ENCODE data around the gene ZNF787.

ZNF787 gene

GRCh38 chr19:56121180-56122167 lies at the start of gene ZNF787:
Gene ZNF787, minus strand, starts transcription at chr19:56121295. Its CDS starts 18,078 bp downstream, at chr19:56103217.
- Mint-ChIP-seq H3K4me3 (peak within 1 kb of the TSS; percentile 97 to 99), H3K27me3 (no peaks in the 10 kb centered on the region), H3K9me3 (no peaks in the 10 kb centered on the region), H3K4me1 (peaks cover 23 to 47% of the 10 kb centered on the region in 2 donors), H3K36me3 (peaks cover 9 to 22% of the 10 kb centered on the region in 2 donors), H3K27ac (peak within 1 kb of the TSS; percentile 99)
- peak; percentile 100 for DNase-seq
- peak; percentile 87 to 90 for ATAC-seq (replicated peaks)

GRCh38 chr19:56170261-56170660 lies 49.2 kb upstream of the ZNF787 start:
- no peak overlapping the region for H3K4me3 Mint-ChIP-seq
- H3K4me1 Mint-ChIP-seq: peaks cover 0 to 2% of the 10 kb centered on the region in 2 donors
- DNase-seq (no peak), ATAC-seq (replicated peaks) (no peak)
- no peaks in the 10 kb centered on the region for H3K36me3 Mint-ChIP-seq
- H3K27ac Mint-ChIP-seq: no peak overlapping the region
- no peaks in the 10 kb centered on the region for H3K9me3 Mint-ChIP-seq
- peaks cover 15 to 29% of the 10 kb centered on the region in 2 donors for H3K27me3 Mint-ChIP-seq

GRCh38 chr19:56167064-56167578 lies 46.0 kb upstream of the ZNF787 start:
- Mint-ChIP-seq H3K27me3 (peaks cover 13 to 21% of the 10 kb centered on the region in 2 donors), H3K4me3 (no peak overlapping the region), H3K9me3 (no peaks in the 10 kb centered on the region), H3K36me3 (peaks cover 3 to 7% of the 10 kb centered on the region in 2 donors), H3K27ac (no peak overlapping the region), H3K4me1 (peaks cover 5 to 15% of the 10 kb centered on the region in 2 donors)
- DNase-seq (no peak), ATAC-seq (replicated peaks) (no peak)

GRCh38 chr19:56163097-56163496 lies 42.0 kb upstream of the ZNF787 start:
- no peak for DNase-seq
- Mint-ChIP-seq H3K4me3 (no peak overlapping the region), H3K36me3 (peaks cover 20 to 41% of the 10 kb centered on the region in 2 donors), H3K4me1 (peaks cover 9 to 15% of the 10 kb centered on the region in 2 donors), H3K27ac (no peak overlapping the region), H3K27me3 (peaks cover 4 to 16% of the 10 kb centered on the region in 2 donors), H3K9me3 (peaks cover 6% of the 10 kb centered on the region in 2 donors)
- ATAC-seq (replicated peaks): no peak

GRCh38 chr19:56162258-56162657 lies 41.2 kb upstream of the ZNF787 start:
- peaks cover 9 to 15% of the 10 kb centered on the region in 2 donors for H3K4me1 Mint-ChIP-seq
- H3K27me3 Mint-ChIP-seq: peaks cover 4 to 16% of the 10 kb centered on the region in 2 donors
- H3K36me3 Mint-ChIP-seq: peaks cover 24 to 49% of the 10 kb centered on the region in 2 donors
- peaks cover 6% of the 10 kb centered on the region in 2 donors for H3K9me3 Mint-ChIP-seq
- DNase-seq (no peak), ATAC-seq (replicated peaks) (peak; percentile 76 to 82)
- peak overlapping the region; percentile 42 for H3K27ac Mint-ChIP-seq
- H3K4me3 Mint-ChIP-seq: no peak overlapping the region

GRCh38 chr19:56161534-56161933 lies 40.4 kb upstream of the ZNF787 start:
- DNase-seq: no peak
- peaks cover 4 to 16% of the 10 kb centered on the region in 2 donors for H3K27me3 Mint-ChIP-seq
- no peak overlapping the region for H3K27ac Mint-ChIP-seq
- peaks cover 24 to 53% of the 10 kb centered on the region in 2 donors for H3K36me3 Mint-ChIP-seq
- H3K4me3 Mint-ChIP-seq: no peak overlapping the region
- H3K9me3 Mint-ChIP-seq: peaks cover 6% of the 10 kb centered on the region in 2 donors
- ATAC-seq (replicated peaks): no peak
- peaks cover 9 to 15% of the 10 kb centered on the region in 2 donors for H3K4me1 Mint-ChIP-seq

GRCh38 chr19:56159622-56160271 lies 38.7 kb upstream of the ZNF787 start:
- DNase-seq: no peak
- ATAC-seq (replicated peaks): no peak
- Mint-ChIP-seq H3K27me3 (peaks cover under 1 to 8% of the 10 kb centered on the region in 2 donors), H3K4me1 (peaks cover 9 to 19% of the 10 kb centered on the region in 2 donors), H3K36me3 (peaks cover 22 to 70% of the 10 kb centered on the region in 2 donors), H3K27ac (no peak overlapping the region), H3K4me3 (no peak overlapping the region), H3K9me3 (peaks cover 6% of the 10 kb centered on the region in 2 donors)

GRCh38 chr19:56159009-56159559 lies 38.0 kb upstream of the ZNF787 start:
- peaks cover 0 to 2% of the 10 kb centered on the region in 2 donors for H3K27me3 Mint-ChIP-seq
- H3K9me3 Mint-ChIP-seq: peaks cover 6% of the 10 kb centered on the region in 2 donors
- H3K36me3 Mint-ChIP-seq: peaks cover 22 to 73% of the 10 kb centered on the region in 2 donors
- no peak for DNase-seq
- H3K4me3 Mint-ChIP-seq: no peak overlapping the region
- ATAC-seq (replicated peaks): no peak
- H3K27ac Mint-ChIP-seq: no peak overlapping the region
- peaks cover 9 to 17% of the 10 kb centered on the region in 2 donors for H3K4me1 Mint-ChIP-seq

GRCh38 chr19:56158170-56158757 lies 37.2 kb upstream of the ZNF787 start:
- peaks cover 12 to 18% of the 10 kb centered on the region in 2 donors for H3K4me1 Mint-ChIP-seq
- no peak overlapping the region for H3K27ac Mint-ChIP-seq
- H3K36me3 Mint-ChIP-seq: peaks cover 25 to 79% of the 10 kb centered on the region in 2 donors
- DNase-seq (no peak), ATAC-seq (replicated peaks) (no peak)
- H3K4me3 Mint-ChIP-seq: no peak overlapping the region
- H3K9me3 Mint-ChIP-seq: peaks cover 6% of the 10 kb centered on the region in 2 donors
- no peaks in the 10 kb centered on the region for H3K27me3 Mint-ChIP-seq

- peaks cover 24 to 70% of the 10 kb centered on the region in 2 donors for H3K36me3 Mint-ChIP-seq
- no peak for ATAC-seq (replicated peaks)
- peaks cover 9 to 10% of the 10 kb centered on the region in 2 donors for H3K4me1 Mint-ChIP-seq
- peaks cover 6% of the 10 kb centered on the region in 2 donors for H3K9me3 Mint-ChIP-seq
- DNase-seq: no peak
- no peak overlapping the region for H3K4me3 Mint-ChIP-seq
- H3K27me3 Mint-ChIP-seq: no peaks in the 10 kb centered on the region
- no peak overlapping the region for H3K27ac Mint-ChIP-seq
Measured at GRCh38 chr19:56156768-56157167, 35.7 kb upstream of the ZNF787 start.

- H3K4me3 Mint-ChIP-seq: no peak overlapping the region
- peaks cover 22 to 63% of the 10 kb centered on the region in 2 donors for H3K36me3 Mint-ChIP-seq
- no peak overlapping the region for H3K27ac Mint-ChIP-seq
- peaks cover 10 to 11% of the 10 kb centered on the region in 2 donors for H3K4me1 Mint-ChIP-seq
- no peaks in the 10 kb centered on the region for H3K27me3 Mint-ChIP-seq
- H3K9me3 Mint-ChIP-seq: peaks cover 6% of the 10 kb centered on the region in 2 donors
- peak in 1 of 2 donors; percentile 25 for ATAC-seq (replicated peaks)
- DNase-seq: no peak
Measured at GRCh38 chr19:56155124-56155687, 34.1 kb upstream of the ZNF787 start.

GRCh38 chr19:56153507-56153906 lies 32.4 kb upstream of the ZNF787 start:
- H3K4me3 Mint-ChIP-seq: no peak overlapping the region
- peaks cover 0 to 2% of the 10 kb centered on the region in 2 donors for H3K9me3 Mint-ChIP-seq
- H3K36me3 Mint-ChIP-seq: peaks cover 22 to 65% of the 10 kb centered on the region in 2 donors
- no peaks in the 10 kb centered on the region for H3K27me3 Mint-ChIP-seq
- no peak overlapping the region for H3K27ac Mint-ChIP-seq
- DNase-seq (no peak), ATAC-seq (replicated peaks) (no peak)
- peaks cover 8 to 10% of the 10 kb centered on the region in 2 donors for H3K4me1 Mint-ChIP-seq

GRCh38 chr19:56152644-56153043 lies 31.5 kb upstream of the ZNF787 start:
- peaks cover 0 to 2% of the 10 kb centered on the region in 2 donors for H3K9me3 Mint-ChIP-seq
- H3K36me3 Mint-ChIP-seq: peaks cover 23 to 65% of the 10 kb centered on the region in 2 donors
- DNase-seq (no peak), ATAC-seq (replicated peaks) (no peak)
- H3K27ac Mint-ChIP-seq: no peak overlapping the region
- H3K4me1 Mint-ChIP-seq: peaks cover 8 to 10% of the 10 kb centered on the region in 2 donors
- H3K4me3 Mint-ChIP-seq: no peak overlapping the region
- no peaks in the 10 kb centered on the region for H3K27me3 Mint-ChIP-seq
